Tibial nerve (tissue), 4 donors: Measurements from ENCODE around the gene RPLP1.

ENCODE experiments used
- EP300 ChIP-seq, 2 donors: sonication (generic); formaldehyde crosslinking; IDR thresholded peaks; one replicate each; pipeline ENCODE4 v1.6.1; 2017; ENCODE audit warnings: antibody characterized with exemption in 2 of 2, mild to moderate bottlenecking in 1 of 2
- POLR2A ChIP-seq, 2 donors: fragments of 450-650 bp; IDR thresholded peaks; one replicate each; pipeline ENCODE4 v1.6.1; 2017; ENCODE audit warnings: antibody characterized with exemption in 2 of 2, mild to moderate bottlenecking in 2 of 2, moderate library complexity in 2 of 2
- TF ChIP-seq, protein P1 (sequence below), 5 experiments: fragments of 200-600 bp in 3 of 5; fragments of 450-650 bp in 2 of 5; sonication (generic) in 3 of 5; IDR thresholded peaks; one replicate each; pipeline ENCODE4 v1.5.1; 2016 to 2019; ENCODE audit warnings: antibody characterized with exemption in 5 of 5, mild to moderate bottlenecking in 3 of 5, moderate library complexity in 2 of 5

DNA sequence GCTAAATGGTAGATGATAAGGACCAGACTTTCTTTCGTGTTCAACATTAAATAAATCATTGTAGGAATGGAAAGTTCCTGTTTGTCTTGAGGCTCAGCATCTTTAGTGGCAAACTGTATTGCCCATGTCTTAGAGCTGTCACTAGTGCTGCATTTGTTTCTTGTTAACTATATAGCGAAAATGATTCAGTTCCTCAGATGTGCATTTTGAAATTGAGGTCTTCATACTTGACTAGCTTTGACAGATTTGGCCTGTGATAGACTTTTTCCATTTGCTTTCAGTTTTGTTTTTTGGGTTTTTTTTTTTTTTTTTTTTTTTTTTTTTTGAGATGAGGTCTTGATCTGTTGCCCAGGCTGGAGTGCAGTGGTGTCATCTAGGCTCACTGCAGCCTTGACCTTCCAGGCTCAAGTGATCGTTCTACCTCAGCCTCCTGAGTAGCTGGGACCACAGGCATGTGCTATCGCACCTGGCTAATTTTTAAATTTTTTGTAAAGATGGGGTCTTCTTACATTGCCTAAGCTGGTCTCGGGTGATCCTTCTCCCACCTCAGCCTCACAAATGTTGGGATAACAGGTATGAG is 9.5 kb upstream of the RPLP1 start:
- TF ChIP-seq, protein P1, sequence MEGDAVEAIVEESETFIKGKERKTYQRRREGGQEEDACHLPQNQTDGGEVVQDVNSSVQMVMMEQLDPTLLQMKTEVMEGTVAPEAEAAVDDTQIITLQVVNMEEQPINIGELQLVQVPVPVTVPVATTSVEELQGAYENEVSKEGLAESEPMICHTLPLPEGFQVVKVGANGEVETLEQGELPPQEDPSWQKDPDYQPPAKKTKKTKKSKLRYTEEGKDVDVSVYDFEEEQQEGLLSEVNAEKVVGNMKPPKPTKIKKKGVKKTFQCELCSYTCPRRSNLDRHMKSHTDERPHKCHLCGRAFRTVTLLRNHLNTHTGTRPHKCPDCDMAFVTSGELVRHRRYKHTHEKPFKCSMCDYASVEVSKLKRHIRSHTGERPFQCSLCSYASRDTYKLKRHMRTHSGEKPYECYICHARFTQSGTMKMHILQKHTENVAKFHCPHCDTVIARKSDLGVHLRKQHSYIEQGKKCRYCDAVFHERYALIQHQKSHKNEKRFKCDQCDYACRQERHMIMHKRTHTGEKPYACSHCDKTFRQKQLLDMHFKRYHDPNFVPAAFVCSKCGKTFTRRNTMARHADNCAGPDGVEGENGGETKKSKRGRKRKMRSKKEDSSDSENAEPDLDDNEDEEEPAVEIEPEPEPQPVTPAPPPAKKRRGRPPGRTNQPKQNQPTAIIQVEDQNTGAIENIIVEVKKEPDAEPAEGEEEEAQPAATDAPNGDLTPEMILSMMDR (IDR thresholded peaks at IDR 0.05), result no peak
- no peak for TF ChIP-seq POLR2A (IDR thresholded peaks at IDR 0.05)
- TF ChIP-seq EP300 (IDR thresholded peaks at IDR 0.05), result no peak
